ENCODE measurements around the gene DDN.
A peak's percentile ranks its signal among the peaks of the same experiment; 100 is the strongest.

The DDN gene

GRCh38 chr12:48960834-48961233 is 38.3 kb downstream of the DDN start:
- DNase-seq: no peak

GRCh38 chr12:48958049-48958388 is 41.2 kb downstream of the DDN start:
- DNase-seq: no peak

GRCh38 chr12:48957141-48958048 is 41.8 kb downstream of the DDN start, which contains the start of gene ARF3:
TSS of gene ARF3 (minus strand) at chr12:48957487. CDS start at chr12:48941095, 16,392 bp downstream.
- peak; percentile 81 for DNase-seq

GRCh38 chr12:48956279-48957140 is 42.7 kb downstream of the DDN start:
- peak; percentile 87 for DNase-seq

- DNase-seq: no peak
Measured at GRCh38 chr12:48954841-48955501, 44.2 kb downstream of the DDN start.

- DNase-seq: no peak
Measured at GRCh38 chr12:48954061-48954460, 45.1 kb downstream of the DDN start.

- no peak for DNase-seq
Measured at GRCh38 chr12:48952691-48953090, 46.5 kb downstream of the DDN start.

- no peak for DNase-seq
Measured at GRCh38 chr12:48947727-48948126, 51.4 kb downstream of the DDN start.

- DNase-seq: no peak
Measured at GRCh38 chr12:48946943-48947342, 52.2 kb downstream of the DDN start.

- no peak for DNase-seq
Measured at GRCh38 chr12:48946205-48946604, 53.0 kb downstream of the DDN start.
